Activated naive CD8-positive, alpha-beta T cell treated with anti-CD3 and anti-CD28 coated beads for 36 hours (primary cell): ENCODE measurements around the gene TTC33. TPM values are rescaled to one million over a fixed set of nuclear protein-coding genes. Genes with fewer than 3 reads are reported as not detected.

Experiments used
- DNase-seq: peaks from one replicate; pipeline ENCODE4 v3.0.0; 2021
- H3K27ac Mint-ChIP-seq: one replicate; pipeline ENCODE4 v1.8.0; 2022; ENCODE audit warnings: mild to moderate bottlenecking, moderate library complexity, mixed read lengths
- H3K27me3 Mint-ChIP-seq: one replicate; pipeline ENCODE4 v1.8.0; 2022; ENCODE audit warnings: mild to moderate bottlenecking, mixed read lengths
- H3K36me3 Mint-ChIP-seq: one replicate; pipeline ENCODE4 v1.8.0; 2021; ENCODE audit warnings: mild to moderate bottlenecking, mixed read lengths
- H3K4me1 Mint-ChIP-seq: one replicate; pipeline ENCODE4 v1.8.0; 2021; ENCODE audit warnings: mixed read lengths
- H3K4me3 Mint-ChIP-seq: one replicate; pipeline ENCODE4 v1.8.0; 2022; ENCODE audit warnings: mild to moderate bottlenecking, moderate library complexity, mixed read lengths
- H3K9me3 Mint-ChIP-seq: one replicate; pipeline ENCODE4 v1.8.0; 2022; ENCODE audit warnings: mixed read lengths
- total RNA-seq, 2 experiments: library from RNA; stranded (reverse); gene quantifications; one replicate each; pipeline ENCODE4 v1.2.3, GENCODE V29; 2021

Gene TTC33
- total RNA-seq, 2 experiments from 2014 or later: 16.8 to 18.1 TPM

DNA sequence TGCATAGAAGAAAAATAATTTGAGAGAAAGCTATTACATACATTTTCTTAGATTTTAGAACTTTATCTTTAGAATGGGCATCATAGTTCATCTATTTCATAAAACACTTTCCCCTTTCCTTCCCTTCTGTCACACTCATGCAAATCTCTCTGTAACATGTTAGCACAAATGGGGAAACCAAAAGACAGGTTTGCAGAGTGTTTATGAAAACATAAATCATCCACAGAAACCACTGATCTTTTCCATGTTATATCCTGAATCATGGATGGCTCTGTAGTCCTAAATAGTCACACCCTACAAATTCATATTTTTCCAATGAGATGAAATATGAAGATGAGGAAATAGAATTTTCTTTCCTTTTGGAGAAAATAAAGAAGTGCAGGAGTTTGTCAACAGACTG lies 198.9 kb downstream of the TTC33 start:
- DNase-seq: no peak
- Mint-ChIP-seq H3K4me1 (peaks cover 15% of the 10 kb centered on the region), H3K27me3 (no peaks in the 10 kb centered on the region), H3K4me3 (no peak overlapping the region), H3K9me3 (peaks cover 4% of the 10 kb centered on the region), H3K36me3 (no peaks in the 10 kb centered on the region), H3K27ac (no peak overlapping the region)

DNA sequence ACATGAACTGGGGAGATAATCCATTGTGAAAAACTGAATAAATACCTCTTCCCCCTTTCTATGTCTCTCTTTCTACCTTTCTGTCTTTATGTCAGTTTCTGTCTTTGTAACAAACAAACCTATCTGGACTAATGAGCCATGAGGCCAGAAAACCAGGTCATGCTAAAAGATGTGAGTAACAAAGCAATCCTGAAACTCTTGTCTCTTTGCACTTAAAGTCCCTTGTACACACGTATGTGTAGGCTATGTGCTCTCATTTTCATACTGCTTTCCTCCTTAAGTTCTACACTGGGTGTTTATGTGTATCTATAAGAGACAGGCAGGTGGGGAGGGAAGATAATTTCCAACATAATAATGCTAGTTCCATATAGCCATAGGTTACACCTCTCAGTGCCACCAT lies 199.9 kb downstream of the TTC33 start:
- Mint-ChIP-seq H3K36me3 (no peaks in the 10 kb centered on the region), H3K9me3 (peaks cover 2% of the 10 kb centered on the region), H3K4me1 (peaks cover 14% of the 10 kb centered on the region), H3K27ac (no peak overlapping the region), H3K27me3 (no peaks in the 10 kb centered on the region), H3K4me3 (no peak overlapping the region)
- DNase-seq: no peak

DNA sequence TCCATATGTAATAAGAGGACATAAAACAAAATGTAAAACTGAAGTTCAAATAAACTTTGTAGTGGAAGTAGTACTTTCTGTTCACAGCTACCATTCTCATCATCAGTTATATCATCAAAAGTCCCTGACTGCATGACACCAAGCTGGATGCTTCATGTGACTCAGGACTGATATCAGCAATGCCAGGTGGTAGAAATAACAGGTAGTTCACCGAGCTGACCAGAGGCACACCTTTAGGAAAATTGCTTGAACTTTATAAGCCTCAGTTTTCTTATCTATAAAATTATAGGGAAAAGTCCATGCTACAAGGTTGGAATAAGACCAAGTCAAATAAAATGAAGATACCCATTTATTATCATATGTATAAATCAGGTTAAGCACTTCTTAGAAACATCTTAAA lies 200.9 kb downstream of the TTC33 start:
- Mint-ChIP-seq H3K4me3 (no peak overlapping the region), H3K9me3 (peaks cover 3% of the 10 kb centered on the region), H3K27me3 (no peaks in the 10 kb centered on the region), H3K36me3 (no peaks in the 10 kb centered on the region), H3K4me1 (peaks cover 10% of the 10 kb centered on the region), H3K27ac (no peak overlapping the region)
- no peak for DNase-seq

DNA sequence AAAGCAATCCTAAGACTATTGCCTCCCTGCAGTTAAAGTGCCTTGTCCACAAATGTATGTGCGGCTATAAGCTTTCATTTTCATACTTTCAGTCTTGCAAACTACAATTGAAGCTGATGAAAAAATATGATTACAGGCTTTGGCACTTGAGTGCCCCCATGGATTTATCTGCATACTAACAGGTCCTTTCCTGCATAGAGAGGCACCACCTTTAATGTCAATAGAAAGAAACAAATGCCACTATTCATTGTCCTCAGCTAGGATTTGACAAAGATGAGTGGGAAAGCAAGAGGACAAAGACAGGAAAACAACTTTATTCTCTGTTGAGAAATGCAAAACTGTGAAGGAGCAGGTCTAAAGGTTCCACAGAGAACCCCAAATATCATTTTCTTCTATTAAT lies 201.7 kb downstream of the TTC33 start:
- no peak for DNase-seq
- Mint-ChIP-seq H3K27ac (no peak overlapping the region), H3K4me3 (no peak overlapping the region), H3K27me3 (no peaks in the 10 kb centered on the region), H3K4me1 (peaks cover 9% of the 10 kb centered on the region), H3K9me3 (peaks cover 3% of the 10 kb centered on the region), H3K36me3 (no peaks in the 10 kb centered on the region)

DNA sequence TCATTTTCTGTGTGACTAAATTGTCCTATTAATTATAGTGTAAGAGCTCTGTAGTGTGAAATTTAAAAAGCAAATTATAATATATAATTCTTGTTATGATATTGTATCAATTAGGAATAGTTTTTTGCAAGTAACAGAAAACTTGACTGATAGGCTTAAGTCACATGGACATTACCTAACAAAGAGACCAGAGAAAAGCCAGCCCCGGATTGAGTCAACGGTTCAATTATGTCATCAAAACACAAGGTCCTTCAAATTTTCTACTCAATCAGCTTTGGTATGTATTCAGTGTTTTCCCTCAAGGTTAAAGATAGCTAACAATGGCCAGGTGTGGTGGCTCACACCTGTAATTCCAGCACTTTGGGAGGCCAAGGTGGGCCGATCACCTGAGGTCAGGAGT lies 202.8 kb downstream of the TTC33 start:
- Mint-ChIP-seq H3K4me1 (peaks cover 8% of the 10 kb centered on the region), H3K4me3 (no peak overlapping the region), H3K36me3 (no peaks in the 10 kb centered on the region), H3K27ac (no peak overlapping the region), H3K9me3 (peaks cover 3% of the 10 kb centered on the region), H3K27me3 (no peaks in the 10 kb centered on the region)
- DNase-seq: no peak

DNA sequence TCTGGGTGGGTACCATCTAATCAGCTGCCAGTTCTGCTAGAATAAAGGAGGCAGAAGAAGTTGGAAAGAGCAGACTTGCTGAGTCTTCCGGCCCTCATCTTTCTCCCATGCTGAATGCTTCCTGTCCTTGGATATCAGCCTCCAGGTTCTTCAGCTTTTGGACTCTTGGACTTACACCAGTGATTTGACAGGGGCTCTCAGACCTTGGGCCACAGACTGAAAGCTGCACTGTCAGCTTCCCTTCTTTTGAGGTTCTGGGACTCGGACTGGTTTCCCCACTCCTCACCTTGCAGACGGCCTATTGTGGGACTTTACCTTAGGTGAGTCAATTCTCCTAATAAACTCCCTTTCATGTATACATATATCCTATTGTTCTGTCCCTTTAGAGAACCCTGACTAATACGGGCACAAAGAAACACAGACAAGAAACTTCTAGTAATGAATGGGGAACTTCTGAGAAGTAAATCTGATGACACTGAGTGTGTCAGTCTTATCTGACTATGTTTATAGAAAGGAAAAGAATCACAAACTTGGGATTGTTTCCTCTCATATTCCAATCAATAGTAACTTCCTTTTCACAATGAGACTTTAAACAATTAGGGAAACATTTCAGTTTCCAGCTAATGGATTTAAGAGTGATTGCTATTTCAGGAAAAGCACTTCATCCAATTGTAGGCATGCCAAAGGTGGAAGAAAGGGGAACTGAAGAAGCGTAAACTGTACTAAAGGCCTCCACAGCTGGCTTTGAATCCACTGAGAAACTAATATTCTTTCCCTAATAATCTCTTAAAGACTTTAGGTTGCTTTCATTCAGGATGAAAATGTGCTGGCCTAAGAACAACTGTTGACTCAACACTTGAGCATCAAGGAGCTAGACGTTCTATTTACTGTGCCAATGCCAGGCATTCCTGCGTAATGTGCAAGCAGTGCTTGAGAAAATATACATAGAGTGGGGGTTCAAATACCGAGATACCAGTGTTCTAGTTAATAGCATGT lies 204.0 kb downstream of the TTC33 start:
- Mint-ChIP-seq H3K9me3 (peaks cover 3% of the 10 kb centered on the region), H3K27ac (no peak overlapping the region), H3K4me1 (peaks cover 8% of the 10 kb centered on the region), H3K36me3 (no peaks in the 10 kb centered on the region), H3K27me3 (no peaks in the 10 kb centered on the region), H3K4me3 (no peak overlapping the region)
- DNase-seq: no peak

DNA sequence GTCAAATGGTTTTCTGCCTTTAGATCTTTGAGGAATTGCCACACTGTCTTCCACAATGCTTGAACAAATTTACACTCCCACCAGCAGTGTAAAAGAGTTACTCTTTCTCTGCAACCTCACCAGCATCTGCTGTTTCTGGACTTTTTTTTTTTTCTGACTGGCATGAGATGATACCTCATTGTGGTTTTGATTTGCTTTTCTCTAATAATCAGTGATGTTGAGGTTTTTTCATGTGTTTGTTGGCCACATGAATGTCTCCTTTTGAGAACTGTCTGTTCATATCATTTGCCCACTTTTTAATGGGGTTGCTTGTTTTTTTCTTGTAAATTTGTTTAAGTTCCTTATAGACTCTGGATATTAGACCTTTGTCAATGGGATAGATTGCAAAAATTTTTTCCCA lies 205.3 kb downstream of the TTC33 start:
- Mint-ChIP-seq H3K9me3 (peaks cover 3% of the 10 kb centered on the region), H3K4me1 (peaks cover 3% of the 10 kb centered on the region), H3K27me3 (no peaks in the 10 kb centered on the region), H3K36me3 (no peaks in the 10 kb centered on the region), H3K27ac (no peak overlapping the region), H3K4me3 (no peak overlapping the region)
- DNase-seq: no peak

DNA sequence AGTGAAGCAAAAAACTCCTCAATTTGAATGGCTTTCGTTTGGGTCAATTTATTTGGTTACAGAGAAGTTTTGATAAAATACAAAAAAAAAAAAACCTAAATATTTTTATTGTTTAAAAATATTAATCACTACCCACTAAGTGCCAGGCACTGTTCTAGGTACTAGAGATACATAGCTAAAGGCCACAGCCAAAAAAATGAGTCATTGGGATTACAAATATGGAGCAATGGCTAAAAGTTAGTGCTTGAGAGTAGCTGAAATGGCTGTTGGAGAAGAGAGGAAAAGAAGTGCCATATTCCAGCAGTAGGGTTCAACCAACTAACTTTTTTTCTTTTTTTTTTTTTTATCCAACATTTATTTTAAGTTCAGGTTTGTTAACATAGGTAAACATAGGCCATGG lies 206.1 kb downstream of the TTC33 start:
- Mint-ChIP-seq H3K36me3 (no peaks in the 10 kb centered on the region), H3K27ac (no peak overlapping the region), H3K4me3 (no peak overlapping the region), H3K4me1 (peaks cover 3% of the 10 kb centered on the region), H3K27me3 (no peaks in the 10 kb centered on the region), H3K9me3 (peaks cover 3% of the 10 kb centered on the region)
- no peak for DNase-seq

DNA sequence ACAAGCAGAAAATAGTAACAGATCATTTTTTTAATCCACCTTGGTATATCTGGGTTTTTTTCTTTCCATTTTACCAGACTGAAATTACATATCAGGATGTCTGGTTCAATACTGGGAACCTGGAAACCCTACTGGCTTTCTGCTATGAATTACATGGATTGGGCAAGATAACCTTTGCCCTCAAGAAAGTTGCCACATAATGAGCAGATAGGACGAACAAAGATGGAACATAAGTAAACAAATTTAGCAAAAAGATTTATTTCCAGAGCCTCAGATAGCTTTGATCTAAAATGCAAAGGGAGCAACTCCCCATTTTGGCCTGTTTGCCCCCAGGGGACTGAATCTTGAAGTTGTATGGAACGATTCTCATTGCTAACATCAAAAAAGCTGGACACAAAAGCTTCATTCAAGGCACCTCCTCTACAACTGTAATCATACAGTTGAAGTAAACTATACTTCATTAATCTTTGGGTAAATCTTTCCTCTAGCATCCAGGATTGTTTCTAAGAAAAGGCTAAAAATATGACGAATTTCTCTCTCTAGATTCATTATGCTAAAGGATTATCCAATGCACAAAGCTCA lies 207.7 kb downstream of the TTC33 start:
- Mint-ChIP-seq H3K27ac (no peak overlapping the region), H3K27me3 (no peaks in the 10 kb centered on the region), H3K4me1 (no peaks in the 10 kb centered on the region), H3K4me3 (no peak overlapping the region), H3K9me3 (peaks cover 5% of the 10 kb centered on the region), H3K36me3 (no peaks in the 10 kb centered on the region)
- DNase-seq: no peak

DNA sequence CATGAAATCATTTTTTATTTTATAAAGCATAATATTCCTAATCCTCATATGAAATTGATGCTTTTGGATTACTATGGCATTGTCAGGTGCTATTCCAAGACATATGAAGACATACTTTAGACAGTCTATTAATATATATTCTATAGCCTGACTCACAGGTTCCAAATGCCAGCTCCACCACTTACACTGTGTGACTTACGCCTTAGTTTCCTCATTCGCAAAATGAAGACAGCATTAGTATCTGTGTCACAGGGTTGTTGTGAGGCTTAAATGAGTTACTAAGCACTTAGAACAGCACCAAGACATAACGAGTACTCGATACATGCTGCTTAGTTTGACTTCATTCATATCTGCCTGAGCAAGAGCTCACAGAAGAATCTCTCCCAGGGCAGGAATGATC lies 208.2 kb downstream of the TTC33 start:
- Mint-ChIP-seq H3K4me3 (no peak overlapping the region), H3K9me3 (peaks cover 5% of the 10 kb centered on the region), H3K36me3 (no peaks in the 10 kb centered on the region), H3K27me3 (no peaks in the 10 kb centered on the region), H3K27ac (no peak overlapping the region), H3K4me1 (no peaks in the 10 kb centered on the region)
- no peak for DNase-seq

DNA sequence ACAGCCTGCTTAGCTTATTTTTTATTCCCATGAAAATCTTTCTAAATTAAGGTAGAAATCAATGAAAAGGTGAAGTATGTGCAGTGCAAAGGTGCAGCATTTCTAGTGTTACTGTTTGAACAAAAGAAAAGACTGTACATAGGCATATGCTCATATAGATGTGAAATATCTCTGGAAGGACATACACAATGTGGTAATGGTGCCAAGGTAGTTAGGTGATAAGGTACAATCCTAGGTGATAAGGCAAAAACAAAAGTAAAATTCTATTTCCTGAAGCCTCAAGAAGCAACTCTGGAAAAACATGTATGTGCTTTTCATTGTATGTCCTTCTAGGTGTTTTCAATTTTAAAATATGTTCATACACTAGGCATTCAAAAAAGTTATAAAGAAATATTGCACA lies 215.5 kb downstream of the TTC33 start:
- H3K27me3 Mint-ChIP-seq: no peaks in the 10 kb centered on the region
- peaks cover 1% of the 10 kb centered on the region for H3K4me1 Mint-ChIP-seq
- H3K9me3 Mint-ChIP-seq: peaks cover 11% of the 10 kb centered on the region
- peaks cover 3% of the 10 kb centered on the region for H3K36me3 Mint-ChIP-seq
- H3K27ac Mint-ChIP-seq: no peak overlapping the region
- H3K4me3 Mint-ChIP-seq: no peak overlapping the region
- DNase-seq: no peak

DNA sequence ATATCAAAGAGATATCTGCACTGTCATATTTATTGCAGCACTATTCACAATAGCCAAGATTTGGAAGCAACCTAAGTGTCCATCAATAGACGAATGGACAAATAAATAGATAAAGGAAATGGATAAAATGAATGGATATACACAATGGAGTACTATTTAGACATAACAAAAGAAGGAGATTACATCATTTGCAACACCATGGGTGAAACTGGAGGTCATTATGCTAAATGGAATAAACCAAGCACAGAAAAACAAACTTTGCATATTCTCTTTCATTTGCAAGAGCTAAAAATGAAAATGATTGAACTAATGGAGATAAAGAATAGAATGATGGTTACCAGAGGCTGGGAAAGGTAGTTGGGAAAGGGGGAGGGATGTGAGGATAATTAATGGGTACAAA lies 231.1 kb downstream of the TTC33 start:
- H3K4me3 Mint-ChIP-seq: no peak overlapping the region
- no peak for DNase-seq
- H3K27ac Mint-ChIP-seq: no peak overlapping the region
- no peaks in the 10 kb centered on the region for H3K27me3 Mint-ChIP-seq
- H3K4me1 Mint-ChIP-seq: peaks cover 10% of the 10 kb centered on the region
- no peaks in the 10 kb centered on the region for H3K9me3 Mint-ChIP-seq
- H3K36me3 Mint-ChIP-seq: peaks cover 1% of the 10 kb centered on the region

DNA sequence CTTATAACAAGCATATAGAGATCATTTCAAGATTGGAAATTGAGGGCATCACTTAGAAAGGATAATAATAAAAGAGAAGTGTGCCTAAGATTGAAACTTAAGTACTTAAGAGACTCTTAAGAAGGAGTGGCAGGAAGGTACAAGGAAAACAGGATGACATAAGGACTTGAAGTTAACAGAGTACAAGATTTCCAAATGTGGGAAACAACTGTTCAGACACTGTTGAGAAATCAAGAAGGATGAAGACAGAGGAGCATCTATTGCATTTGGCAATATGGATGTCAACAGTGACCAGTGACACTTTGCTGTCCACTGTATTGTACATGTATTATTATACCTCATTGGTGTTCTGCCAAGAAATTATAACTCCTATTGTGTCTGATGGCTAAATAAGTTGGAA lies 233.8 kb downstream of the TTC33 start:
- peaks cover 3% of the 10 kb centered on the region for H3K36me3 Mint-ChIP-seq
- no peaks in the 10 kb centered on the region for H3K9me3 Mint-ChIP-seq
- peaks cover 8% of the 10 kb centered on the region for H3K4me1 Mint-ChIP-seq
- DNase-seq: no peak
- no peak overlapping the region for H3K4me3 Mint-ChIP-seq
- H3K27ac Mint-ChIP-seq: no peak overlapping the region
- H3K27me3 Mint-ChIP-seq: no peaks in the 10 kb centered on the region

DNA sequence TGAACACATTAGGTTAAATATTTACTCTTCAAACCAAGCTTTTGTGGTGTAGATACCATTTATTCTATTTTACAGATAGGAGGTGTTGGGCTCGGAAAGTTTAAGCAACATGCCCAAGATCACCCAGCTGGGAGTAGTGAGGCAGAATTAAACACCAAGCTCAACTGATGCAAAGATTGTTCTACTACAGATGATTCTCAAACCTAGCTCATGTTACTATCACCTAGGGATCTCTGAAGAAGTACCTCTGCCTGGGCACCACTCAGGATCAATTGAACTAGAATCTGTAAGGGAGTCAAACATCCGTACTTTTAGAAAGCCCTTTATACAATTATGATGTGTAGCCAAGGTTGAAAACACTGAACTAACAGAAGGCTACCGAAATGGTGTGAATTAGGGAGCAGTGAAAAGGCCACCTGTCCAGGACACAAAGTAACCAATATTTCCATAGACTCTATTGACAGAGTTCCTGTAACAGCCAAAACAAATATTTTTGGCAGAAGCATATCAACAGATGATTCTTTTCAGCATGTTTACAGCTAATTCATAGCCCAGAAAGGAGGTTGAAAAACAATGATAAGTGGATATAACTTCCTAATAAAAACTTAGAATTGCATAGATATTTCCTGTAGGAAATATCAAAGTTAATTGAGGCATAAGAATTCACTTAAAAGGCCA lies 234.5 kb downstream of the TTC33 start:
- DNase-seq: no peak
- Mint-ChIP-seq H3K9me3 (no peaks in the 10 kb centered on the region), H3K27me3 (no peaks in the 10 kb centered on the region), H3K36me3 (peaks cover 3% of the 10 kb centered on the region), H3K4me1 (peaks cover 8% of the 10 kb centered on the region), H3K4me3 (no peak overlapping the region), H3K27ac (no peak overlapping the region)

DNA sequence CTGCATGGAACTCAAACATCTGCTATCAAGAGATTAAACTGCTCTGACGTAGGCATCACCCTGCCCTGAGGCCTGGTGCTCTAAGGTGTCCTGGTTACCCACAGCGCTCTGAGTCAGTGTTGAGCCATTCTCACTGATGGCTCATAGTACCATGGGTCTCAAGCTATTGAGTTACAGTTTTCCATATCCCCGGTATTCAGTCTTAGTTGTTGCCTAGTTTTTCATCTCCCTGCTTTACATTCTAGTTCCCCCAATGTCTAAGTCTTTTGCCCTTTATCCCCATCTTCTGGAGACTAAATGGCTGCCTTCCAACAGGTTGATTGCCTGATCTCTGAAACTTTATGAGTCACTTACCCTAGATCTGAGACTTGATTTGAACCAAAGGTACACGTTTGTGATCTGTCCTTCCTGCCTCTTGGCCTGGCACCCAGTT lies 237.3 kb downstream of the TTC33 start:
- H3K4me3 Mint-ChIP-seq: no peak overlapping the region
- no peak overlapping the region for H3K27ac Mint-ChIP-seq
- no peaks in the 10 kb centered on the region for H3K27me3 Mint-ChIP-seq
- no peak for DNase-seq
- peaks cover 27% of the 10 kb centered on the region for H3K4me1 Mint-ChIP-seq
- H3K9me3 Mint-ChIP-seq: peaks cover 2% of the 10 kb centered on the region
- peaks cover 8% of the 10 kb centered on the region for H3K36me3 Mint-ChIP-seq
